Measurements from ENCODE around the gene ATP23.
A peak's percentile ranks its signal among the peaks of the same experiment; 100 is the strongest.

ATP23 gene

GRCh38 chr12:57941165-57941894 lies at the start of gene ATP23:
Gene ATP23, plus strand, starts transcription at chr12:57941567. Its CDS starts 135 bp downstream, at chr12:57941702.
- peak; percentile 81 for DNase-seq (ENCODE audit: low read depth)

GRCh38 chr12:57892232-57892972 lies 49.0 kb upstream of the ATP23 start:
- no peak for DNase-seq (ENCODE audit: low read depth)

GRCh38 chr12:57893431-57894353 lies 47.7 kb upstream of the ATP23 start:
- DNase-seq (ENCODE audit: low read depth), result no peak

GRCh38 chr12:57894399-57895292 lies 46.7 kb upstream of the ATP23 start:
- DNase-seq (ENCODE audit: low read depth), result no peak

- DNase-seq (ENCODE audit: low read depth), result no peak
Measured at GRCh38 chr12:57895389-57896114, 45.8 kb upstream of the ATP23 start.

GRCh38 chr12:57896115-57896433 lies 45.3 kb upstream of the ATP23 start:
- no peak for DNase-seq (ENCODE audit: low read depth)

GRCh38 chr12:57896434-57897201 lies 44.7 kb upstream of the ATP23 start:
- DNase-seq (ENCODE audit: low read depth), result no peak

GRCh38 chr12:57897286-57897974 lies 43.9 kb upstream of the ATP23 start:
- no peak for DNase-seq (ENCODE audit: low read depth)

- no peak for DNase-seq (ENCODE audit: low read depth)
Measured at GRCh38 chr12:57898308-57898970, 42.9 kb upstream of the ATP23 start.

GRCh38 chr12:57899010-57899662 lies 42.2 kb upstream of the ATP23 start:
- DNase-seq (ENCODE audit: low read depth), result peak; percentile 76

GRCh38 chr12:57902478-57902969 lies 38.8 kb upstream of the ATP23 start:
- no peak for DNase-seq (ENCODE audit: low read depth)

GRCh38 chr12:57904426-57904825 lies 36.9 kb upstream of the ATP23 start:
- no peak for DNase-seq (ENCODE audit: low read depth)

- peak; percentile 75 for DNase-seq (ENCODE audit: low read depth)
Measured at GRCh38 chr12:57904848-57905811, 36.2 kb upstream of the ATP23 start.

- DNase-seq (ENCODE audit: low read depth), result no peak
Measured at GRCh38 chr12:57905812-57906475, 35.4 kb upstream of the ATP23 start.

- DNase-seq (ENCODE audit: low read depth), result no peak
Measured at GRCh38 chr12:57906821-57907220, 34.5 kb upstream of the ATP23 start.

- DNase-seq (ENCODE audit: low read depth), result no peak
Measured at GRCh38 chr12:57907281-57907680, 34.1 kb upstream of the ATP23 start.

All from activated T-cell treated with anti-CD3 and anti-CD28 coated beads for 24 hours (primary cell).